ENCODE data around the gene PAPPA. TPM values are rescaled to one million over a fixed set of nuclear protein-coding genes. Genes with fewer than 3 reads are reported as not detected.

PAPPA gene
- total RNA-seq, 1 donor from 2014 or later, result 0.15 TPM

GRCh38 chr9:116332090-116332489 lies 178.5 kb downstream of the PAPPA start:
- no peak for DNase-seq (ENCODE audit: low spot score)
- Histone ChIP-seq H2AFZ (replicated peaks) (no peak overlapping the region), H3F3A (ENCODE audit: low read depth) (peaks cover 46% of the 10 kb centered on the region), H3K4me3 (no peak overlapping the region), H3K27me3 (peaks cover 66% of the 10 kb centered on the region), H3K4me2 (no peak overlapping the region), H3K9ac (no peak overlapping the region), H3K36me3 (no peaks in the 10 kb centered on the region), H3K9me3 (ENCODE audit: low read depth) (no peaks in the 10 kb centered on the region), H3K27ac (no peak overlapping the region), H3K4me1 (peaks cover 47% of the 10 kb centered on the region), H4K20me1 (ENCODE audit: low read depth) (peaks cover 40% of the 10 kb centered on the region), H3K79me2 (ENCODE audit: low read depth) (no peaks in the 10 kb centered on the region)
- H3K27ac Mint-ChIP-seq, result no peak overlapping the region
- peaks cover 9% of the 10 kb centered on the region for H3K36me3 Mint-ChIP-seq
- H3K4me3 Mint-ChIP-seq, result no peak overlapping the region
- TF ChIP-seq EZH2phosphoT487 (IDR thresholded peaks at IDR 0.05), result no peak
- TF ChIP-seq CTCF (IDR thresholded peaks at IDR 0.05), result no peak
- TF ChIP-seq EZH2 (IDR thresholded peaks at IDR 0.05), result no peak
- H3K9me3 Mint-ChIP-seq, result no peaks in the 10 kb centered on the region
- peaks cover 32% of the 10 kb centered on the region for H3K27me3 Mint-ChIP-seq (ENCODE audit: insufficient read depth, low read depth)
- H3K4me1 Mint-ChIP-seq, result peaks cover 56% of the 10 kb centered on the region

- H2AFZ ChIP-seq (replicated peaks), result no peak overlapping the region
- H3F3A ChIP-seq (ENCODE audit: low read depth), result peaks cover 48% of the 10 kb centered on the region
- no peak overlapping the region for H3K27ac ChIP-seq
- H3K9ac ChIP-seq, result no peak overlapping the region
- no peaks in the 10 kb centered on the region for H3K79me2 ChIP-seq (ENCODE audit: low read depth)
- H3K27ac Mint-ChIP-seq, result peak overlapping the region; percentile 26
- no peaks in the 10 kb centered on the region for H3K9me3 Mint-ChIP-seq
- peak overlapping the region; percentile 1 for H3K4me3 Mint-ChIP-seq
- peaks cover 26% of the 10 kb centered on the region for H3K27me3 Mint-ChIP-seq (ENCODE audit: insufficient read depth, low read depth)
- H3K36me3 Mint-ChIP-seq, result peaks cover 9% of the 10 kb centered on the region
- H3K4me1 ChIP-seq, result peaks cover 54% of the 10 kb centered on the region
- no peaks in the 10 kb centered on the region for H3K36me3 ChIP-seq
- no peaks in the 10 kb centered on the region for H3K9me3 ChIP-seq (ENCODE audit: low read depth)
- peaks cover 66% of the 10 kb centered on the region for H3K27me3 ChIP-seq
- no peak for DNase-seq (ENCODE audit: low spot score)
- H3K4me3 ChIP-seq, result no peak overlapping the region
- H4K20me1 ChIP-seq (ENCODE audit: low read depth), result peaks cover 42% of the 10 kb centered on the region
- H3K4me2 ChIP-seq, result peak overlapping the region; percentile 35
- H3K4me1 Mint-ChIP-seq, result peaks cover 60% of the 10 kb centered on the region
- TF ChIP-seq CTCF (IDR thresholded peaks at IDR 0.05), result no peak
- TF ChIP-seq EZH2 (IDR thresholded peaks at IDR 0.05), result no peak
- TF ChIP-seq EZH2phosphoT487 (IDR thresholded peaks at IDR 0.05), result no peak
Measured at GRCh38 chr9:116333254-116333653, 179.7 kb downstream of the PAPPA start.

GRCh38 chr9:116334546-116335150 lies 181.1 kb downstream of the PAPPA start:
- H3K9me3 Mint-ChIP-seq, result peaks cover 2% of the 10 kb centered on the region
- peaks cover 32% of the 10 kb centered on the region for H3K27me3 Mint-ChIP-seq (ENCODE audit: insufficient read depth, low read depth)

More at GRCh38 chr9:116334546-116335150, 181.1 kb downstream of the PAPPA start:
- Histone ChIP-seq H3K4me1 (peaks cover 54% of the 10 kb centered on the region), H4K20me1 (ENCODE audit: low read depth) (peaks cover 42% of the 10 kb centered on the region), H3K27me3 (peaks cover 69% of the 10 kb centered on the region), H3K79me2 (ENCODE audit: low read depth) (no peaks in the 10 kb centered on the region), H3F3A (ENCODE audit: low read depth) (peaks cover 48% of the 10 kb centered on the region), H3K9me3 (ENCODE audit: low read depth) (no peaks in the 10 kb centered on the region), H3K27ac (no peak overlapping the region), H3K36me3 (no peaks in the 10 kb centered on the region), H3K9ac (no peak overlapping the region), H3K4me3 (no peak overlapping the region), H3K4me2 (peak overlapping the region; percentile 52), H2AFZ (replicated peaks) (no peak overlapping the region)
- peak; percentile 80 for DNase-seq (ENCODE audit: low spot score)
- H3K4me1 Mint-ChIP-seq, result peaks cover 65% of the 10 kb centered on the region
- TF ChIP-seq EZH2 (IDR thresholded peaks at IDR 0.05) (peak; percentile 26), EZH2phosphoT487 (IDR thresholded peaks at IDR 0.05) (peak; percentile 37), CTCF (IDR thresholded peaks at IDR 0.05) (no peak)
- H3K27ac Mint-ChIP-seq, result peak overlapping the region; percentile 72
- peaks cover 12% of the 10 kb centered on the region for H3K36me3 Mint-ChIP-seq
- peak overlapping the region; percentile 74 for H3K4me3 Mint-ChIP-seq

Data from neural progenitor cell (in vitro differentiated cells).